Osteocyte (in vitro differentiated cells): ENCODE measurements around the gene OLFML2A. TPM values are rescaled to one million over a fixed set of nuclear protein-coding genes. Genes with fewer than 3 reads are reported as not detected.

ENCODE experiments used
- DNase-seq: peaks from one replicate; pipeline ENCODE4 v3.0.0; 2021; ENCODE audit warnings: mixed read lengths; ENCODE audit not compliant: unreplicated experiment; ENCODE audit errors: extremely low spot score
- H3K27ac Mint-ChIP-seq: one replicate; pipeline ENCODE4 v1.8.0; 2021; ENCODE audit warnings: mild to moderate bottlenecking, mixed read lengths; ENCODE audit not compliant: unreplicated experiment
- H3K27me3 Mint-ChIP-seq: one replicate; pipeline ENCODE4 v1.8.0; 2021; ENCODE audit warnings: mixed read lengths; ENCODE audit not compliant: unreplicated experiment
- H3K36me3 Mint-ChIP-seq: one replicate; pipeline ENCODE4 v1.8.0; 2021; ENCODE audit warnings: mixed read lengths; ENCODE audit not compliant: unreplicated experiment
- H3K4me1 Mint-ChIP-seq: one replicate; pipeline ENCODE4 v1.8.0; 2021; ENCODE audit warnings: mixed read lengths; ENCODE audit not compliant: unreplicated experiment
- H3K4me3 Mint-ChIP-seq: one replicate; pipeline ENCODE4 v1.8.0; 2021; ENCODE audit warnings: mild to moderate bottlenecking, moderate library complexity, mixed read lengths; ENCODE audit not compliant: unreplicated experiment
- H3K9me3 Mint-ChIP-seq: one replicate; pipeline ENCODE4 v1.8.0; 2021; ENCODE audit warnings: mixed read lengths; ENCODE audit not compliant: unreplicated experiment
- total RNA-seq: library from RNA; stranded (reverse); gene quantifications from 2 replicates; pipeline ENCODE4 v1.2.1, GENCODE V29; 2021
- TF ChIP-seq, protein P1 (sequence below): fragments of 200-600 bp; sonication (generic); IDR thresholded peaks from 2 replicates; pipeline ENCODE4 v1.5.0; 2021; ENCODE audit warnings: antibody characterized with exemption, mild to moderate bottlenecking, moderate library complexity

Gene OLFML2A
- total RNA-seq, 1 donor from 2014 or later: 146 TPM

DNA sequence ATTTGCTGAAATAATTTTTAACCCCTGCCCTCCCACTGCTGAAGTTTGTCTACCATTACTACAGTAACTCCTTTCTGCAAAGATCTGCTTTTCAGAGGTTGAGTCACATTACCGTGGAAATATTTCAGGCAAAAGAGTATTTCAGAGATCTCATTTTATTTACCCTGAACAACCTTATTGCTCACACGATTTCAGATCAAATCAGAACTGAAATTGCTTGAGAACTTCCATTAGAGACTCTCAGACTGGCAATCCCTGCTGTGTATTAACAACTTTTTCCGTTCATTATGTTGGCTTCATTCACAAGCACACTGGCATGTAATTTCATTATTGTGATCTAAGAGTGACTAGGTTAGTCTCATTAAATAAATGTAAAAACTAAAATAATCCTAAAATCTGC is 21.9 kb upstream of the OLFML2A start:
- peaks cover 53% of the 10 kb centered on the region for H3K27me3 Mint-ChIP-seq
- no peaks in the 10 kb centered on the region for H3K36me3 Mint-ChIP-seq
- H3K4me1 Mint-ChIP-seq: peaks cover 10% of the 10 kb centered on the region
- DNase-seq: no peak
- TF ChIP-seq, protein P1, sequence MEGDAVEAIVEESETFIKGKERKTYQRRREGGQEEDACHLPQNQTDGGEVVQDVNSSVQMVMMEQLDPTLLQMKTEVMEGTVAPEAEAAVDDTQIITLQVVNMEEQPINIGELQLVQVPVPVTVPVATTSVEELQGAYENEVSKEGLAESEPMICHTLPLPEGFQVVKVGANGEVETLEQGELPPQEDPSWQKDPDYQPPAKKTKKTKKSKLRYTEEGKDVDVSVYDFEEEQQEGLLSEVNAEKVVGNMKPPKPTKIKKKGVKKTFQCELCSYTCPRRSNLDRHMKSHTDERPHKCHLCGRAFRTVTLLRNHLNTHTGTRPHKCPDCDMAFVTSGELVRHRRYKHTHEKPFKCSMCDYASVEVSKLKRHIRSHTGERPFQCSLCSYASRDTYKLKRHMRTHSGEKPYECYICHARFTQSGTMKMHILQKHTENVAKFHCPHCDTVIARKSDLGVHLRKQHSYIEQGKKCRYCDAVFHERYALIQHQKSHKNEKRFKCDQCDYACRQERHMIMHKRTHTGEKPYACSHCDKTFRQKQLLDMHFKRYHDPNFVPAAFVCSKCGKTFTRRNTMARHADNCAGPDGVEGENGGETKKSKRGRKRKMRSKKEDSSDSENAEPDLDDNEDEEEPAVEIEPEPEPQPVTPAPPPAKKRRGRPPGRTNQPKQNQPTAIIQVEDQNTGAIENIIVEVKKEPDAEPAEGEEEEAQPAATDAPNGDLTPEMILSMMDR: no peak
- no peak overlapping the region for H3K27ac Mint-ChIP-seq
- H3K9me3 Mint-ChIP-seq: no peaks in the 10 kb centered on the region
- no peak overlapping the region for H3K4me3 Mint-ChIP-seq

DNA sequence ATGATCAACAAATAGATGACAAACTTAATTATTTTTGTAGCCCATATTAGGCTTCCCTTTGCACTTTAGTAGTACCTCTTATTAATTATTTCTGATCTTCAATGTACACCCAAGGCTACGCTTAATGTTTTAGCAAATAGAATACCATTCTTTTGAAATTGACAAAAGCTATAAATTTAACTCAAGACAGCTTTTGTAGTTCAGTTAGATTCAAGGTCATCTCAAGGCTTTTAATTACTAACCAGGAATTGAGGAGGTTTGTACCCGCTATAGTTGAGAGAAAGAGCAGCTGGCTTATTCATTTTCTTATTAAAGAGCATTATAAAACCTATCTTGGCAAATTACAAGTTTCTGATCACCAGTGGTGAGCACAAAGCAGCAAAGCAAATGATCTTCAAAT is 20.9 kb upstream of the OLFML2A start:
- peaks cover 54% of the 10 kb centered on the region for H3K27me3 Mint-ChIP-seq
- no peaks in the 10 kb centered on the region for H3K9me3 Mint-ChIP-seq
- no peak for DNase-seq
- no peak overlapping the region for H3K4me3 Mint-ChIP-seq
- H3K36me3 Mint-ChIP-seq: no peaks in the 10 kb centered on the region
- no peak overlapping the region for H3K27ac Mint-ChIP-seq
- peaks cover 9% of the 10 kb centered on the region for H3K4me1 Mint-ChIP-seq
- TF ChIP-seq, protein P1: no peak

DNA sequence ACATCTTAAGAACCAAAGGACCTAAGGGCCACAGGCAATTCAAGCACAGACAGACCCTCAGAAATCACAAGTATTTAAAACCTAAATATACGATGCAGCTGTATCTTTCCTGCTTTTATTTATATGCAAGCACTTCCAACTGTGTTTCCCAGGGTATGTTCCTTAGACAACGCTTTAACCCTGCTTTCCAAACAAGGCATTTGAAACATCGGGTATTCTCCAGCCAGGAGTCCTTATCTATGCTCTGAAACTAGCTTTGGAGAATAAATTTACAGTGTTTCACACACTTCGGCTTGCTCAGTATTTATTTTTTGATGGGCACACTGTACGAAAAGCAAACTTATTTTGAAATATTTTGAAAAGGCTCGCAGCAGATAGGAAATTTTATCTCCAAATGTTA is 19.3 kb upstream of the OLFML2A start:
- peaks cover 64% of the 10 kb centered on the region for H3K27me3 Mint-ChIP-seq
- H3K27ac Mint-ChIP-seq: no peak overlapping the region
- H3K36me3 Mint-ChIP-seq: no peaks in the 10 kb centered on the region
- TF ChIP-seq, protein P1: no peak
- DNase-seq: no peak
- H3K9me3 Mint-ChIP-seq: no peaks in the 10 kb centered on the region
- no peak overlapping the region for H3K4me3 Mint-ChIP-seq
- H3K4me1 Mint-ChIP-seq: peaks cover 9% of the 10 kb centered on the region

DNA sequence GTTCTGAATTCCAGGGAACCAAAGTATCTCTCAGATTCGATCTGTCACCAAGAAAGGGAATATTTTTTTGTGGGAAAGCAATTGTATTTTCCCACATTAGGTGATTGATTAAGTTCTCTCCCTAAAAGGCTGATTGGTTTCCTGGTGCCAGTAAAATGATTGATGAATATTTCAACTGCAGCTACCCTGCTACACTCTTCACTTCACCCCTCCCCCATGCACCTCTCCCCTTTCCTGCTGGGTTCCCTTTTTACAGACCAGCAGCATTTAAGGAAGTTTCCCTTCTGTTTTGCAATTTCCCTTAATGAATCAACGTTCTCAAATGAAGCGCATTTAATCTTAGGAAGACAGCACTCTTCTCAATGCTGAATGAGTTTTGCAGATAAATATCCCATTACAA is 18.9 kb upstream of the OLFML2A start:
- no peak for DNase-seq
- TF ChIP-seq, protein P1: no peak
- H3K27me3 Mint-ChIP-seq: peaks cover 68% of the 10 kb centered on the region
- H3K9me3 Mint-ChIP-seq: no peaks in the 10 kb centered on the region
- H3K4me3 Mint-ChIP-seq: no peak overlapping the region
- no peak overlapping the region for H3K27ac Mint-ChIP-seq
- peaks cover 4% of the 10 kb centered on the region for H3K36me3 Mint-ChIP-seq
- peaks cover 9% of the 10 kb centered on the region for H3K4me1 Mint-ChIP-seq

DNA sequence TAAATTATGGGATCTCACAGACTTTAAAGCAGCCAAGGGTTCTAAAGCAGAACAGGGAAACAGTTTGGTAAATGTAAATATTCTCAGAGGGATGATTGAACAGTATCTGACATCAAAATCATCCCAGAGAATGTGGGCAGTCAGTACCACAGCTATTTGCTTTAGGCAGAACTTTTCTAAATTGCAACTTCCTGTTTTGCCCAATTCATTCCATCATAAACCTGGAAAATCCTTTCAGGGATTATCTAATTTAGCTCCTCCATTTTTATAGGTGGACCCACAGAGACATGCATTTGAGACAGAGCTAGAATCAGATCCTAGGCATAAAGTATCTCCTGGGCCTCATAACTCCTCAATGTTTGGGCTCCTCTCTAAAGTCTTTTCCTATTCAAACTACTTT is 18.2 kb upstream of the OLFML2A start:
- Mint-ChIP-seq H3K27me3 (peaks cover 74% of the 10 kb centered on the region), H3K36me3 (peaks cover 4% of the 10 kb centered on the region), H3K4me1 (peaks cover 9% of the 10 kb centered on the region), H3K27ac (no peak overlapping the region), H3K4me3 (no peak overlapping the region), H3K9me3 (no peaks in the 10 kb centered on the region)
- TF ChIP-seq, protein P1: no peak
- no peak for DNase-seq
